ENCODE data around the gene CELF2. TPM values are rescaled to one million over a fixed set of nuclear protein-coding genes. Genes with fewer than 3 reads are reported as not detected.

The CELF2 gene
- total RNA-seq, 1 experiment from 2014 or later = 28.7 TPM

GRCh38 chr10:11363497-11363896 lies 345.8 kb downstream of the CELF2 start:
- H3K27ac ChIP-seq (ENCODE audit: insufficient read length, low read depth, low read length) = no peak overlapping the region
- no peak overlapping the region for H3K9ac ChIP-seq (ENCODE audit: extremely low read depth, insufficient read length, low read length)
- no peaks in the 10 kb centered on the region for H3K27me3 ChIP-seq (ENCODE audit: insufficient read depth, low read length)
- no peaks in the 10 kb centered on the region for H3K9me3 ChIP-seq (ENCODE audit: control insufficient read depth, low read depth, low read length)
- H4K5ac ChIP-seq (ENCODE audit: insufficient read length, low read depth, low read length) = no peak overlapping the region
- no CpG with 5 or more reads among the region's 7 CpGs for WGBS (ENCODE audit: extremely low coverage, insufficient read length, low lambda C conversion rate)
- H3K4me1 ChIP-seq (ENCODE audit: insufficient read depth, low read length) = no peaks in the 10 kb centered on the region
- H3K56ac ChIP-seq (ENCODE audit: insufficient read length, low read depth, low read length) = no peak overlapping the region
- Mint-ChIP-seq H3K4me3 (no peak overlapping the region), H3K27ac (peak overlapping the region in 1 of 3 experiments; percentile 22; a peak in 1 of 7 replicates), H3K27me3 (ENCODE audit: low read depth) (no peaks in the 10 kb centered on the region), H3K36me3 (ENCODE audit: insufficient read depth in 1 of 3, low read depth in 3 of 3) (peaks cover 0 to 7% (median 0%) of the 10 kb centered on the region in 3 experiments; a peak in 4 of 7 replicates), H3K4me1 (no peaks in the 10 kb centered on the region), H3K9me3 (peaks cover 6 to 7% of the 10 kb centered on the region in 2 experiments)
- H3K18ac ChIP-seq (ENCODE audit: insufficient read length, low read depth, low read length) = no peak overlapping the region
- H2BK15ac ChIP-seq (ENCODE audit: low read depth, low read length) = no peak overlapping the region
- no peak overlapping the region for H3T11ph ChIP-seq (ENCODE audit: low read length)
- TF ChIP-seq, protein P1, sequence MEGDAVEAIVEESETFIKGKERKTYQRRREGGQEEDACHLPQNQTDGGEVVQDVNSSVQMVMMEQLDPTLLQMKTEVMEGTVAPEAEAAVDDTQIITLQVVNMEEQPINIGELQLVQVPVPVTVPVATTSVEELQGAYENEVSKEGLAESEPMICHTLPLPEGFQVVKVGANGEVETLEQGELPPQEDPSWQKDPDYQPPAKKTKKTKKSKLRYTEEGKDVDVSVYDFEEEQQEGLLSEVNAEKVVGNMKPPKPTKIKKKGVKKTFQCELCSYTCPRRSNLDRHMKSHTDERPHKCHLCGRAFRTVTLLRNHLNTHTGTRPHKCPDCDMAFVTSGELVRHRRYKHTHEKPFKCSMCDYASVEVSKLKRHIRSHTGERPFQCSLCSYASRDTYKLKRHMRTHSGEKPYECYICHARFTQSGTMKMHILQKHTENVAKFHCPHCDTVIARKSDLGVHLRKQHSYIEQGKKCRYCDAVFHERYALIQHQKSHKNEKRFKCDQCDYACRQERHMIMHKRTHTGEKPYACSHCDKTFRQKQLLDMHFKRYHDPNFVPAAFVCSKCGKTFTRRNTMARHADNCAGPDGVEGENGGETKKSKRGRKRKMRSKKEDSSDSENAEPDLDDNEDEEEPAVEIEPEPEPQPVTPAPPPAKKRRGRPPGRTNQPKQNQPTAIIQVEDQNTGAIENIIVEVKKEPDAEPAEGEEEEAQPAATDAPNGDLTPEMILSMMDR (conservative IDR thresholded peaks at IDR 0.05) = no peak
- no peak overlapping the region for H2BK5ac ChIP-seq (ENCODE audit: insufficient read length, low read length)
- H3K79me1 ChIP-seq (ENCODE audit: insufficient read depth, low read depth, low read length, poor library complexity, severe bottlenecking) = no peaks in the 10 kb centered on the region
- no peaks in the 10 kb centered on the region for H3K23me2 ChIP-seq (ENCODE audit: insufficient read length, low read depth, low read length, poor library complexity, severe bottlenecking)
- H4K8ac ChIP-seq (replicated peaks; ENCODE audit: insufficient read length, low read depth, low read length) = no peak overlapping the region
- H3K4ac ChIP-seq (ENCODE audit: low read depth, low read length) = no peak overlapping the region
- no peak overlapping the region for H2AFZ ChIP-seq (ENCODE audit: low read length)
- no peak overlapping the region for H2BK120ac ChIP-seq (ENCODE audit: low read depth, low read length, poor library complexity, severe bottlenecking)
- H2BK12ac ChIP-seq (ENCODE audit: insufficient read length, low read depth, low read length) = no peak overlapping the region
- H3K4me2 ChIP-seq (ENCODE audit: insufficient read depth, insufficient read length, low read length) = no peak overlapping the region
- no peak overlapping the region for H4K91ac ChIP-seq (ENCODE audit: insufficient read length, low read depth, low read length)
- H2BK20ac ChIP-seq (ENCODE audit: low read depth, low read length, poor library complexity, severe bottlenecking) = no peak overlapping the region
- H3K14ac ChIP-seq (ENCODE audit: insufficient read depth, low read length) = no peak overlapping the region
- H4K20me1 ChIP-seq (ENCODE audit: control insufficient read depth, insufficient read depth, insufficient read length) = no peaks in the 10 kb centered on the region
- H3K23ac ChIP-seq (ENCODE audit: insufficient read length, low read depth, low read length) = no peak overlapping the region
- H3K79me2 ChIP-seq (ENCODE audit: insufficient read depth, low read length) = no peaks in the 10 kb centered on the region
- no peak overlapping the region for H2AK5ac ChIP-seq (ENCODE audit: insufficient read length, low read length)
- DNase-seq = no peak
